Stimulated activated memory B cell treated with anti-CD40 and anti-IgM and Interleukin-4, amounts not matched to agents 10 μg/mL and 1 μg/mL and 100 μg/mL, for 72 hours (primary cell): ENCODE results near the gene PCSK4.
A peak's percentile ranks its signal among the peaks of the same experiment; 100 is the strongest.
"Not testable (repeated sequence)": the region's sequence is repeated elsewhere in the genome, so short reads cannot be mapped to it uniquely, and the experiment has no call there.

Experiments
- ATAC-seq: fragments of 150-1000 bp; cut with Tn5 transposase; 2 replicates; pipeline ENCODE4 v1.10.0; 2021
- H3K27ac Mint-ChIP-seq: one replicate; pipeline ENCODE4 v1.8.0; 2022; ENCODE audit warnings: mild to moderate bottlenecking, mixed read lengths
- H3K27me3 Mint-ChIP-seq: one replicate; pipeline ENCODE4 v1.8.0; 2022; ENCODE audit warnings: mixed read lengths
- H3K36me3 Mint-ChIP-seq: one replicate; pipeline ENCODE4 v1.8.0; 2022; ENCODE audit warnings: mixed read lengths
- H3K4me1 Mint-ChIP-seq: one replicate; pipeline ENCODE4 v1.8.0; 2022; ENCODE audit warnings: mixed read lengths
- H3K4me3 Mint-ChIP-seq: one replicate; pipeline ENCODE4 v1.8.0; 2022; ENCODE audit warnings: mild to moderate bottlenecking, moderate library complexity, mixed read lengths
- H3K9me3 Mint-ChIP-seq: one replicate; pipeline ENCODE4 v1.8.0; 2022; ENCODE audit warnings: mixed read lengths

The PCSK4 gene

DNA sequence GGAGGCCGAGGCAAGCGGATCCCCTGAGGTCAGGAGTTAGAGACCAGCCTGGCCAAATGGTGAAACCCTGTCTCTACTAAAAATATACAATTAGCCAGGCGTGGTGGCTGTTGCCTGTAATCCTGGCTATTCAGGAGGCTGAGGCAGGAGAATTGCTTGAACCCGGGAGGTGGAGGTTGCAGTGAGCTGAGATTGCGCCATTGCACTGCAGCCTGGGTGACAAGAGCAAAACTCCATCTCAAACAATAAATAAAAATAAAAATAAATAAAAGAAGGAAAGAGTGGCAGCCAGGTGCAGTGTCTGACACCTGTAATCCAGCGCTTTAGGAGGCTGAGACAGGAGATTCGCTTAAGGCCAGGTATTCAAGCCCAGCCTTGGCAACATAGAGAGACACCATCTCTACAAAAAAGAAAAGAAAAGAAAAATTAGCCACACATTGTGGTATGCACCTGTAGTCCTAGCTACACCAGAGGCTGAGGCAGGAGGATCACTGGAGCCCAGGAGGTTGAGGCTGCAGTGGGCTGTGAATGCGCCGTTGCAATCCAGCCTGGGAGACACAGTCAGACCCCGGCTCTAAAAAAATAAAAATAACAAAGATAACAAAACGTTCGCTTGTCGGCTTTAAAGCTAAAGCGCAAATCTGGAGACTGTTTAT lies 12.4 kb upstream of the PCSK4 start:
- no peaks in the 10 kb centered on the region for H3K9me3 Mint-ChIP-seq
- H3K27ac Mint-ChIP-seq = no peak overlapping the region
- peaks cover 6% of the 10 kb centered on the region for H3K4me1 Mint-ChIP-seq
- H3K4me3 Mint-ChIP-seq = no peak overlapping the region
- no peak for ATAC-seq
- peaks cover 78% of the 10 kb centered on the region for H3K27me3 Mint-ChIP-seq
- H3K36me3 Mint-ChIP-seq = no peaks in the 10 kb centered on the region

DNA sequence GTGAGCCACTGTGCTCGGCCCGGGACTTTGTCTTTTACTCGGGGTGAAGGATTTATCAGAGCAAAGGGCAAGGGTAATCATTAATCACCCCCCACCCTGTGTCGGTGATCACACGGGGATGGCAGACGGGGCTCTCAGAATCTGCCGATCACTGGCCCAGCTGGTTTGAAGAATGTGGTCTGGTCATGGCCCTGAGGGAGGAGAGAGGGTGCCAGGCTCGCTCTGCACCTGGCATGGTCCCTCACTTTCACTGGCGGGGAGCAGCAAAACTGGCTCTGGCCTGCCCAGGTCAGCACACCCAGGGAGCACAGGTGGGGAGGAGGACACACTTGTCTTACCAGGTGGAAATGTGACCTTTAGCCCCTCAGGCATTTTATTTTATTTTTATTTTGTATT lies 11.0 kb upstream of the PCSK4 start:
- Mint-ChIP-seq H3K9me3 (no peaks in the 10 kb centered on the region), H3K27me3 (peaks cover 81% of the 10 kb centered on the region), H3K4me1 (no peaks in the 10 kb centered on the region), H3K36me3 (no peaks in the 10 kb centered on the region), H3K4me3 (no peak overlapping the region), H3K27ac (no peak overlapping the region)
- ATAC-seq = no peak

DNA sequence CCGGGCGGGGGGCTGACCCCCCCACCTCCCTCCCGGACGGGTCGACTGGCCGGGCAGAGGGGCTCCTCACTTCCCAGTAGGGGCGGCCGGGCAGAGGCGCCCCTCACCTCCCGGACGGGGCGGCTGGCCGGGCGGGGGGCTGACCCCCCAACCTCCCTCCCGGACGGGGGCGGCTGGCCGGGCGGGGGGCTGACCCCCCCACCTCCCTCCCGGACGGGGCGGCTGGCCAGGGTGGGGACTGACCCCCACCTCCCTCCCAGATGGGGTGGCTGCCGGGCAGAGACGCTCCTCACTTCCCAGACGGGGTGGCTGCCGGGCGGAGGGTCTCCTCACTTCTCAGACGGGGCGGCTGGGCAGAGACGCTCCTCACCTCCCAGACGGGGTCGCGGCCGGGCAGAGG lies 9.1 kb upstream of the PCSK4 start:
- H3K9me3 Mint-ChIP-seq, H3K36me3 Mint-ChIP-seq, H3K4me1 Mint-ChIP-seq, H3K4me3 Mint-ChIP-seq, H3K27ac Mint-ChIP-seq, ATAC-seq: not testable (repeated sequence)
- H3K27me3 Mint-ChIP-seq = peaks cover 70% of the 10 kb centered on the region

DNA sequence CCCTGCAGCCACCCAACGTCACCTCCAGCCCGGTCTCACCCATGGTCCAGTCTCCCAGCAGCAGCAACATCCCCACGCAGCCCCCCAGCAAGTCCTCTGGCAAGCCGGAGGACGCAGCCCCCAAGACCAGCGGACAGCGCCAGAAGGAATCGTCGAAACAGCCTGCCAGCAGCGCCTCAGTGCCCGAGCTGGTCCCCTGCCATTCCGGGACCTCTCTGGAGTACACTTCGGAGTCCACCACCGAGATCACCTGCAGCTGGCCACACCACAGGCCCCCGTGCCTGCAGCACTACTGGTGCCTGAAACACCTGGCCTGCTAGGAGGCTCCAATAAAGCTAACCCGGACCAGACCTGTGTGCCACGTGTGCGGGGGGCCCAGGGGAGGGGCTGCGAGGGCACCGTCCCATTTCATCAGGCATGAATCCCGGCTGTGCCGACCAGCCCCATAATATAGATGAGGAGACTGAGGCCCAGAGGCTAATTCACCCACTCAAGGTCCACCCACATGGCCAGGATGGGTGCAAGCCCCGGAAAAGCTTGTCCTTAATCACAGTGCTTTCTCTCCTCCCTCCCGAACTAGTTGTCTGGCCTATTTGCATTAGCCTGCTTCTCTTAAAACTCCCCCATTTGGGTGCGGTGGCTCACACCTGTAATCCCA lies 7.6 kb upstream of the PCSK4 start:
- Mint-ChIP-seq H3K4me1 (no peaks in the 10 kb centered on the region), H3K9me3 (no peaks in the 10 kb centered on the region), H3K36me3 (no peaks in the 10 kb centered on the region), H3K4me3 (no peak overlapping the region), H3K27me3 (peaks cover 57% of the 10 kb centered on the region), H3K27ac (no peak overlapping the region)
- no peak for ATAC-seq

DNA sequence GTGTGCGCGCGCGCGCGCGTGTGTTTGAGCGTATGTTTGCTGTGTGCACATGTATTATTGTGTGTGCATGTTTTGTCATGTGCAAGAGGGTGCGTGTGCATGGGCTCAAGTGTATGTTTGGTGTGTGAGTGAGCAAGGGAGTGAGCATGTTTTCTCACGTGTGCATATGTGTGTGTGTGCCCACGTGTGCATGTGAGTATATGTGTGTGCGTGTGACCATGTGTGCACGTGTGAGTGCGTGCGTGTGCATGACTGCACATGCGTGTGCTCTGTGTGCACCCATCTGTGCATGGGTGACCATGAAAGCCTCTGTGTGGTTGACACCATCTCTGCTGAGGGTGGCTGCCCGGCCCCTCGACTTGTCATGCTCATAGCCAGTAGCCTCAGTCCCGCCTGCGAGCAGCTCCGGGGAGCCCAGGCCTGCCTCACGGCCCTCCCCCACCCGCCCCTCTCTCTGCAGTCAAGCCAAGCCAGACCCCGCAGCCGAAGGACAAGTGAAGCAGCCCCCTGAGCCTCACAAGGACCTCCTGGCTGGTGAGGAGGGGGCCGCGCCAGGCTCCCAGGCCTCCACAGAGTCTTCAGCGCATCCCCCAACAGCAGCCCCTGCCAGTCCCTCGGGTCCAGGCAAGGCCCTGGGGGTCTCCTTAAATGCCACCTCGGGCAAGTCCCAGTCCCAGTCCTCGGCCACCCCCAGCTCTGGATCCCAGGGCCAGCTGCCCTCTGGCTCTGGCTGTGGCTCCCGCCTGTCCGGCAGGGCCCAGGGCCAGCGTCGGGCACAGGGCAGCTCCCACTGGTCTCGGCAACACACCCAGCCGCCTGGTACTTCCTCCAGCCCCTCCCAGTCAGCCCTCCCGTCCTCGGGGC lies 6.8 kb upstream of the PCSK4 start:
- Mint-ChIP-seq H3K9me3 (no peaks in the 10 kb centered on the region), H3K4me3 (no peak overlapping the region), H3K36me3 (no peaks in the 10 kb centered on the region), H3K27ac (no peak overlapping the region), H3K4me1 (peaks cover 2% of the 10 kb centered on the region), H3K27me3 (peaks cover 62% of the 10 kb centered on the region)
- no peak for ATAC-seq

DNA sequence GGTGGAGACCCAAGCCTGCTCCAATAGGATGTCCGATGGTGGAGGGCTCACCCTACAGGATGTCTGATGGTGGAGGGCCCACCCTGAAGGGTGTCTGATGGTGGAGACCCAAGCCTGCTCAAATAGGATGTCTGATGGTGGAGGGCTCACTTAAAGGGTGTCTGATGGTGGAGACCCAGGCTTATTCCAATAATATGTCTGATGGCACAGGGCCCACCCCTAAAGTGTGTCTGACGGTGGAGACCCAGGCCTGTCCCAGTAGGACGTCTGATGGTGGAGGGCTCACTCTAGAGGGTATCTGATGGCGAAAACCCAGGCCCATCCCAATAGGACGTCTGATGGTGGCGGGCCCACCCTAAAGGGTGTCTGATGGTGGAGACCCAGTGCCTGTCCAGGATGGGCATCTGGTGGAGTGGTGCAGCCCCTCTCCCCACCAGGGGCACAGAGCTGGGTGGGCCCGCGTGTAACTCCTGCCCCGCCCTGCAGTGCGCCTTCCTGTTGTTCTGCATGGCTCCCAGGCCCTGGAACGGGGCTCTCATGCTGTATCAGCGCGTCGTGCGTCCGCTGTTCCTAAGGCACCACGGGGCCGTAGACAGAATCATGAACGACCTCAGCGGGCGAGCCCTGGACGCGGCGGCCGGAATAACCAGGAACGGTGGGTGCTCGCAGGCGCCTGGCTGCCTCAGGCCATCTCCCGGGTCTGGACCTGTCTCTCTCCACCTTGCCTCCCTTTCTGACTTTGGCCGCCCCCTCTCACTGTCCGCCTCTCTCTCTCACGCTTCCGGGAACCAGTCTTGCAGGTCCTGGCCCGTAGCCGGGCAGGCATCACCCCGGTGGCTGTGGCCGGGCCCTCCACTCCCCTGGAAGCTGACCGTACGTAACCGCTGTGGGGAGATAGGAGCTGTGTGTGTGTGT lies 5.9 kb upstream of the PCSK4 start:
- H3K27me3 Mint-ChIP-seq = peaks cover 59% of the 10 kb centered on the region
- no peaks in the 10 kb centered on the region for H3K9me3 Mint-ChIP-seq
- H3K36me3 Mint-ChIP-seq = no peaks in the 10 kb centered on the region
- H3K4me1 Mint-ChIP-seq = peaks cover 7% of the 10 kb centered on the region
- no peak overlapping the region for H3K27ac Mint-ChIP-seq
- ATAC-seq = no peak
- no peak overlapping the region for H3K4me3 Mint-ChIP-seq

DNA sequence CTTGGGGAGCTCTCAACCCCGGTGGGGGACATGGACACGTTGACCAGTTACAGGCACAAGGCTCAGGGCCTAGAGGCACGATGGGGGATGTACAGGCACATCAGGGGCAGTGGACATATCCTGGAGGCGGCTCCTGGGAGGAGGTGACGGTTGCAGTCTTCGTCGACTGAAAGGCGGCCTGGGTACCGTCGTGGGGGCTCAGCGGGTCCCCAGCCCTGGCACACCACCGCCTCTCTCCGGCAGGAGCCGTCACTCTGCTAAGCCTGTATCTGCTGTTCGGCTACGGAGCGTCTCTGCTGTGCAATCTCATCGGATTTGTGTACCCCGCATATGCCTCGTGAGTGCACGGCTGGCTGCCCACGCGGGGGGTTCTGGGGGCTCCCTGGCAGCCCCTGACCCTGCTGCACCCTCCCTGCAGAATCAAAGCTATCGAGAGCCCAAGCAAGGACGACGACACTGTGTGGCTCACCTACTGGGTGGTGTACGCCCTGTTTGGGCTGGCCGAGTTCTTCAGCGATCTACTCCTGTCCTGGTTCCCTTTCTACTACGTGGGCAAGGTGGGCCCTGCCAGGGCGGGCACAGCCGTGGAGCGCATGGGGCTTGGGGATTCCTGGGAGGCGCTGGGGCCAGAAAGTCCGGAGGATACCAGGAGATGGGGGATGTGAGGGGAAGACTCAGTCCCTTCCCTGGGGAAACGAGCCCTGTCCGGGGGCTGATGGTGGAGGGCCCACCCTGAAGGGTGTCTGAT lies 5.1 kb upstream of the PCSK4 start:
- Mint-ChIP-seq H3K27ac (no peak overlapping the region), H3K4me1 (peaks cover 7% of the 10 kb centered on the region), H3K4me3 (no peak overlapping the region), H3K36me3 (no peaks in the 10 kb centered on the region), H3K9me3 (no peaks in the 10 kb centered on the region), H3K27me3 (peaks cover 51% of the 10 kb centered on the region)
- ATAC-seq = no peak

DNA sequence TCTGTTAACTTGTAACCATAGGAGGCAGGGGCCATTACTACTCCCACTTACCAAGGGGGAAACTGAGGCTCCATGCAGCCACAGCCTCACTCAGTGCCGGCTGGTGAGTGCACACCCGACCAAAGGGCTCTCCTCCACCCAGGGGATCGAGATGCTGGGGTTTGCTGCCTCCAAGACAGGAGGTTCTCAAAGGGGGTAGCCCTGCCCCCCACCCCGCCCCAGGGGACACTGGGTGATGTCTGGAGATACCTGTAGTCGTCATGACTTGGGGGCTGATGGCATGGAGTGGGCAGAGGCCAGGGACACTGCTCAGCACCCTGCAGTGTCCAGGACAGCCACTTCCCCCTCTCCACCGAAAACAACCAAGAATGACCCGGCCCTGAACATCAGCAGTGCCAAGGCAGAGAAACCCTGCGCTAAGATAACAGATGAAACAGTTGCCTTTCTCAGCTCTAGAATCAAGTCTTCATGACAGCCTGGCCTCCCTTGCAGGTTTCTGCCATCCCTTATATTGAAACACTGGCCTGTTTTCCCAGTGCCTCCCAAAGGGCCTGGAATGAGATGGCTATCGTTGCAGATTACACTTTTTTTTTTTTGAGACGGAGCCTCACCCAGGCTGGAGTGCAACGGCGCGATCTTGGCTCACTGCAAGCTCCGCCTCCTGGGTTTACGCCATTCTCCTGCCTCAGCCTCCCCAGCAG lies 4.1 kb upstream of the PCSK4 start:
- Mint-ChIP-seq H3K36me3 (no peaks in the 10 kb centered on the region), H3K4me3 (no peak overlapping the region), H3K9me3 (no peaks in the 10 kb centered on the region), H3K4me1 (peaks cover 12% of the 10 kb centered on the region), H3K27me3 (peaks cover 52% of the 10 kb centered on the region), H3K27ac (no peak overlapping the region)
- ATAC-seq = no peak

DNA sequence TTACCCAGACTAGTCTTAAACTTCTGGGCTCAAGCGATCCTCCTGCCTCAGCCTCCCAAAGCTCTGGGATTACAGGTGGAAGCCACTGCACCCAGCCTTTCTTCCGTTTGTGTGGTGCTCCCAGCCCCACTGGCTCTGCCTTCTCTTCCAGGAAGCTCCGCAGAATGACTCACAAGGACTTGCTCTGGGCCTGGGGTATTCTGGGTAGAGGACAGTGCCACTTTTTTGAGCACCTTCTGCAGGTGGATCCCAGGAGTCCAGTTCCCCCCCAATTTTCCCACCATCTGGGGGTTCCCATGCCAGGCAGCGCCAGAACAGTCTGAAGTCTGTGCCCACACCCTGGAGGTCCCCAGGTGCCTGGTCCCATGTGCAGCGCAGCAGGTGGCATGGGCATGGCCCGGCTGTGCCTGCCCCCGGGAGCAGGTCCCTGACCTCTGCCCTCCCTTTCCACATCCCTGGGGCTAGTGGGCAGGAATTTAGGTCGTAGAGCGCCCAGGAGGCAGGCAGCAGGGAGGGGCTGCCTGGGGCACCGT lies 2.4 kb upstream of the PCSK4 start:
- Mint-ChIP-seq H3K9me3 (no peaks in the 10 kb centered on the region), H3K27me3 (peaks cover 54% of the 10 kb centered on the region), H3K4me1 (peaks cover 14% of the 10 kb centered on the region), H3K27ac (no peak overlapping the region), H3K36me3 (no peaks in the 10 kb centered on the region), H3K4me3 (peak overlapping the region; percentile 64)
- no peak for ATAC-seq

DNA sequence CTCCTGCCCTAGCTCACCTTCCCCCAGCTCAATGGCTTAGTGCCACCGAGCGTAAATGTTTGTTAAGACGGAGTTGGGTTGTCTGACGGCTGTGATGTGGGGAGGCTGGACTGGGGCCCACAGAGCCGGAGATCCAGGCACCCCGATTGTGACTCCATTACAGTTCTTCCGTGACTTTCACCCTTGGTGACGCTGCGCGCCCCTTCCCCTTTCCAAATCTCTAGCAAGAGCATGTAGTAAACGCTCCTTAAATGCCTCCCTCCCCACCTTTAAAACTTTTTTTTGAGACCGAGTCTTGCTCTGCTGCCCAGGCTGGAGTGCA lies 1.7 kb upstream of the PCSK4 start:
- peaks cover 14% of the 10 kb centered on the region for H3K4me1 Mint-ChIP-seq

DNA sequence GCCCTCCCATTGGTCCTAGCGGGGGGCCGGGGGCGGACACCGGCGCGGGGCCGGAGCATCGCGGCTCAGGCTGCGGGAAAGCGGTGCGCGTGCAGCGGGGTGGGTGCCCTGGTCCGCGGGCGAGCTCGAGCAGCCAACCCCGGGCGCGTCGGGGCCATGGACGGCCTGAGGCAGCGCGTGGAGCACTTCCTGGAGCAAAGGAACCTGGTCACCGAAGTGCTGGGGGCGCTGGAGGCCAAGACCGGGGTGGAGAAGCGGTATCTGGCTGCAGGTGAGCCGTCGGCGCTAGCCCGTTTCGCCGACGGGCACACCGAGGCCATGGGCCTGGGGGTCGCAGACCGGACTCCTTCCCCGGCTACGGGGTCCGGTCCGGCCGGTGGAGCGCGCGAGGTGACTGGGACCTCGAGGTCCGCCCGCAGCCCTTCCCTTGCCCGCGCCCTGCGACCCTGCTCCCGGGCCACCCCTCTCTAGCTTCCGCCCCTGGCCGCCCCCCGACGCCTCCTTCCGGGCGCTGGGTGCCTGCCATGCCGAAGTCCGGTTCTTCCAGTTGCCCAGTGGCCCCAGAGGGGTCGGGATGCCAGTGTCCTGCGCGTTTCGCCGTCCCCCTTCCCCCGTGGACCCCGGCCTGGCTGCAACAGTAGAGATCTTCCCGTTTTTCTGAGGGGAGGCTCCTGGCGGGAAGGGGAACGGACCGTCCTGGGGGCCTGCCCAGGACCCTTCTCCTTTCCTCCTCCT lies 1.1 kb upstream of the PCSK4 start, which contains the start of gene REEP6:
Gene REEP6, plus strand, starts transcription at position 68 of the 735 bp plus-strand sequence. Its CDS starts 89 bp downstream, at position 157.
- Mint-ChIP-seq H3K9me3 (no peaks in the 10 kb centered on the region), H3K4me3 (peak within 1 kb of the TSS; percentile 79), H3K4me1 (peaks cover 14% of the 10 kb centered on the region), H3K36me3 (no peaks in the 10 kb centered on the region), H3K27ac (peak within 1 kb of the TSS; percentile 22), H3K27me3 (peaks cover 41% of the 10 kb centered on the region)
- ATAC-seq = no peak

More for the DNA sequence above, 1.7 kb upstream of the PCSK4 start:
- Mint-ChIP-seq H3K27ac (no peak overlapping the region), H3K4me3 (peak overlapping the region; percentile 79), H3K9me3 (no peaks in the 10 kb centered on the region), H3K27me3 (peaks cover 47% of the 10 kb centered on the region), H3K36me3 (no peaks in the 10 kb centered on the region)
- ATAC-seq = no peak

DNA sequence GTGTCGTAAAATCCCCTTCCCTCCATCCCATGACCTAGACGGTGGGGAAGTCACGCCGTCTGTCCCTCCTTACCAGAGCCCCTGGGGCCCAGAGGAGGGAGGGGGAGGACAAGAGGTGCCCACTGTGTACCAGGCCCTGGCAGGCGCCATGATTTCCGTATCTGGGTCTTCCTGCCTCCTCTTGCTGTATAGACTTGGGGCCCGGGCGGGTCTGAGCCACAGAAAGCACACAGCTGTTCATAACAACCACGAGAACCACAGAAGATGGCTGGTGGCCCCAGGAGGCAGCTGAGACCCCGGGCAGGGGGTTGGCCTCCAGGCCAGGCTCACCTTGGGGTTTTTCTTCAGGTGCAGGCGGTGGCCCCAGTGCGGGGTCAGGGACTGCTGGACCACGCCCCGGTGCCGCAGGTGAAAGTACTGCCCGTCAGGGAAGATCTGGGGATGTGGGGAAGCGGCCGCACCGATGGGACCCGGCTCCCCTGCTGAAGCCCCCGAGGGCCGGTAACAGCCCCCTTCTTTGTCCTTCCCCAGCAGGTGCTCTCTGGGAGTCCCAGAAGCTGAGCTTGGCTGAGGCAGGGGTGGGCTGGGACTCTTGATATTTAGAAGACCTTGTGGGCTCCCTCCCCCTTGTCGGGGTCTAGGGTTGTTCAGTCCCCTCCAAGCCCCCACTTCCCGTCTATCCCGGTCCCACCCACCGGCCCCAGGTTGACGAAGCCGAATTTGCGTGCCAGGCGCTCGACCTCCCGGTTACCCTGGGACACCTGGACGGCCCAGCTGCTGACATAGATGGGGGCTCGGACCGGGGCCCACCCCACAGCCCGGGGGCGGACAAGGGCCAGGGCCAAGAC lies 463 bp downstream of the PCSK4 start:
- Mint-ChIP-seq H3K36me3 (no peaks in the 10 kb centered on the region), H3K27me3 (peaks cover 31% of the 10 kb centered on the region), H3K4me3 (peak overlapping the region; percentile 50), H3K27ac (peak overlapping the region; percentile 22), H3K9me3 (no peaks in the 10 kb centered on the region), H3K4me1 (peaks cover 14% of the 10 kb centered on the region)
- no peak for ATAC-seq

DNA sequence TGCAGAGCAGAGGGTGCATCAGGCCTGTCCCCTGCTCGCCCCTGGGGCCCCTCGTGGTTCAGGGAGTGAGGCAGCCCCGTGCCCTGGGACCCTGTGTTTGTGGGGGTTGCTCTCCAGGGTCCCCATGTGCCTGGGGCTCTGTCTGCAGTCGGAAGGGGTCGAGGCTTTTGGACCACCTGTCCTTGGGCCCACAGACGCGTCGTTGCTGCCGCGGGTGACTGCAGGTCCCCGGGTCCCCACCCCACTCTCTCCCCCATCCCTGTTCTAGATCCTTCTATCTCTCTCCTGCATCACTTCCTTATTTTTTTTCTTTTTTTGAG lies 1.9 kb downstream of the PCSK4 start:
- no peak for ATAC-seq
- Mint-ChIP-seq H3K4me1 (peaks cover 14% of the 10 kb centered on the region), H3K9me3 (no peaks in the 10 kb centered on the region), H3K27me3 (peaks cover 31% of the 10 kb centered on the region), H3K36me3 (no peaks in the 10 kb centered on the region), H3K27ac (no peak overlapping the region), H3K4me3 (no peak overlapping the region)
